ENCODE data around the gene ELMO2. TPM values are rescaled to one million over a fixed set of nuclear protein-coding genes. Genes with fewer than 3 reads are reported as not detected.

ELMO2 gene
- total RNA-seq, 1 donor from 2014 or later: 57.8 TPM

GRCh38 chr20:46339037-46339436 is 67.4 kb downstream of the ELMO2 start:
- no peak for DNase-seq (ENCODE audit: extremely low spot score, unreplicated experiment)
- no peaks in the 10 kb centered on the region for H3K9me3 Mint-ChIP-seq (ENCODE audit: unreplicated experiment)
- H3K4me1 Mint-ChIP-seq (ENCODE audit: unreplicated experiment): peaks cover 2% of the 10 kb centered on the region
- TF ChIP-seq, protein P1, sequence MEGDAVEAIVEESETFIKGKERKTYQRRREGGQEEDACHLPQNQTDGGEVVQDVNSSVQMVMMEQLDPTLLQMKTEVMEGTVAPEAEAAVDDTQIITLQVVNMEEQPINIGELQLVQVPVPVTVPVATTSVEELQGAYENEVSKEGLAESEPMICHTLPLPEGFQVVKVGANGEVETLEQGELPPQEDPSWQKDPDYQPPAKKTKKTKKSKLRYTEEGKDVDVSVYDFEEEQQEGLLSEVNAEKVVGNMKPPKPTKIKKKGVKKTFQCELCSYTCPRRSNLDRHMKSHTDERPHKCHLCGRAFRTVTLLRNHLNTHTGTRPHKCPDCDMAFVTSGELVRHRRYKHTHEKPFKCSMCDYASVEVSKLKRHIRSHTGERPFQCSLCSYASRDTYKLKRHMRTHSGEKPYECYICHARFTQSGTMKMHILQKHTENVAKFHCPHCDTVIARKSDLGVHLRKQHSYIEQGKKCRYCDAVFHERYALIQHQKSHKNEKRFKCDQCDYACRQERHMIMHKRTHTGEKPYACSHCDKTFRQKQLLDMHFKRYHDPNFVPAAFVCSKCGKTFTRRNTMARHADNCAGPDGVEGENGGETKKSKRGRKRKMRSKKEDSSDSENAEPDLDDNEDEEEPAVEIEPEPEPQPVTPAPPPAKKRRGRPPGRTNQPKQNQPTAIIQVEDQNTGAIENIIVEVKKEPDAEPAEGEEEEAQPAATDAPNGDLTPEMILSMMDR (IDR thresholded peaks at IDR 0.05): no peak
- no peak overlapping the region for H3K4me3 Mint-ChIP-seq (ENCODE audit: unreplicated experiment)
- H3K36me3 Mint-ChIP-seq (ENCODE audit: unreplicated experiment): no peaks in the 10 kb centered on the region
- peaks cover 42% of the 10 kb centered on the region for H3K27me3 Mint-ChIP-seq (ENCODE audit: unreplicated experiment)
- no peak overlapping the region for H3K27ac Mint-ChIP-seq (ENCODE audit: unreplicated experiment)

GRCh38 chr20:46336735-46337134 is 69.7 kb downstream of the ELMO2 start:
- H3K27ac Mint-ChIP-seq (ENCODE audit: unreplicated experiment): no peak overlapping the region
- no peaks in the 10 kb centered on the region for H3K9me3 Mint-ChIP-seq (ENCODE audit: unreplicated experiment)
- no peak for DNase-seq (ENCODE audit: extremely low spot score, unreplicated experiment)
- peaks cover 38% of the 10 kb centered on the region for H3K27me3 Mint-ChIP-seq (ENCODE audit: unreplicated experiment)
- TF ChIP-seq, protein P1 (IDR thresholded peaks at IDR 0.05): no peak
- H3K4me3 Mint-ChIP-seq (ENCODE audit: unreplicated experiment): no peak overlapping the region
- H3K4me1 Mint-ChIP-seq (ENCODE audit: unreplicated experiment): no peaks in the 10 kb centered on the region
- H3K36me3 Mint-ChIP-seq (ENCODE audit: unreplicated experiment): no peaks in the 10 kb centered on the region

DNA sequence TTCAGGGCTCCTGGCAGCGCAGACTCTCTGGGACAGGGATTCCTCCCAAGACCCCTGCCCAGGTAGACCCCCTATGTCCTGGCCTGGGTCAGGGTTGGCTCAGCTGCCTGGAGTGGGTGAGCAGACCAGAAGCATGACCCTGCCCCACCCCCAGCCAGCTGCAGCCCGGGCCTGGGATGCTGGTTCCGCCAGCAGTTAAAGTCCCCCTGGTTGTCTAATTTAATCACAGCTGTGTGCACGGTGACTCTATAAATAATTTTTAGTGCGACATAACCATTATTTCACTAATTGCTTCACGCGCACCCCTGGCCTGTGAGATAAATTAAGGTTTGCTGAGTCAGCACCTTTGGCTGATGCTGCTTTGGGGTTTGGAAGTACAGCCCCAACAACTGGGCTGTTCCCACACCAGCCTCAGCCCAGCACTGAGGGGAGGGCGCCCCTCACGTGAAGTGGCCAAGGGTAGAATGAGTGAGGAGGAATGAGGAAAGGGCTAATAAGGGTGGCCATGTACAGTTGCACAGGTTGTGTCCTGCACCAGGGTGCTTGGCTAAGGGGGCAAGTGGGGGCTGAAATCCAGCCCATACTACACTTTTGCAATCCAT is 72.0 kb downstream of the ELMO2 start:
- H3K9me3 Mint-ChIP-seq (ENCODE audit: unreplicated experiment): no peaks in the 10 kb centered on the region
- no peak overlapping the region for H3K27ac Mint-ChIP-seq (ENCODE audit: unreplicated experiment)
- TF ChIP-seq, protein P1 (IDR thresholded peaks at IDR 0.05): no peak
- no peak overlapping the region for H3K4me3 Mint-ChIP-seq (ENCODE audit: unreplicated experiment)
- H3K27me3 Mint-ChIP-seq (ENCODE audit: unreplicated experiment): peaks cover 30% of the 10 kb centered on the region
- no peaks in the 10 kb centered on the region for H3K36me3 Mint-ChIP-seq (ENCODE audit: unreplicated experiment)
- no peak for DNase-seq (ENCODE audit: extremely low spot score, unreplicated experiment)
- no peaks in the 10 kb centered on the region for H3K4me1 Mint-ChIP-seq (ENCODE audit: unreplicated experiment)

DNA sequence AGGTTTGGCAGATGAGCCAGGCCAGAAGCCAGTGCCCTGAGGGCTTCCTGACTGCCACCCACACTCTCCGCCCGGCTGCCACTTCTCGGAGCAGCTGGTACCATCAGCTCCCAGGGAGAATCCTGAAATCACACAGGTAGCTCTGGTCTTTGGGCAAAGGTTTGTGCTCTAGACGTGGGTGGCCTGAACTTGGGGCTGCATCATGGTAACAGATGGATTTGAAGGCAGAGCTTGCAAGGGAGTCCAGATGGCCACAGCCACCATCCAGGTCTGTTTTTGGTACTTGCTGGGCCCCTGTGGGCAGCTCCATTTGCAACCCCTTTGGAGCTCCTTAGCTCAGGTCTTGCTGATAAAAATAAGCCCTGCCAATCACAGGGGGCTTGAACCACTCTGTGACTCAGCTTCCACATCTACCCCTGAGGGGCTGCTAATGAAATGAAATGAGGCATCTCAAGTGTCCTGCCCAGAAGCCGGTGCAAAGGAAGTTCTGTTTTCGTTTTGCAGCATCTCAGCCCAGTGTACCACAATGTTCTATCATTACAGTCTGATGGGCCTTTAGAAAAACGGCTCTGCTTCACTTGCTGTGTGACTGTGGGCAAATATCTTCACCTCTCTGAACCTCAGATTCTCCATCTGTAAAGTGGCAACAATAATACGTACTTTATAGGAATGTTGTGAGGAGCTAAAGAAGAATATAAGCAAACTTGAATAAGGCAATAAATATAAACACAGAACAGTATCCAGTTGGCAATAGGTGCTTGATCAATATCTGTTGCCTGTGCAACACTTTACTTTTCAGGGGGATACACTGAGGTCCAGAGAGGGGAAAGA is 73.0 kb downstream of the ELMO2 start:
- Mint-ChIP-seq H3K27me3 (ENCODE audit: unreplicated experiment) (peaks cover 21% of the 10 kb centered on the region), H3K36me3 (ENCODE audit: unreplicated experiment) (no peaks in the 10 kb centered on the region), H3K27ac (ENCODE audit: unreplicated experiment) (no peak overlapping the region), H3K4me1 (ENCODE audit: unreplicated experiment) (no peaks in the 10 kb centered on the region), H3K4me3 (ENCODE audit: unreplicated experiment) (no peak overlapping the region), H3K9me3 (ENCODE audit: unreplicated experiment) (no peaks in the 10 kb centered on the region)
- no peak for DNase-seq (ENCODE audit: extremely low spot score, unreplicated experiment)
- TF ChIP-seq, protein P1 (IDR thresholded peaks at IDR 0.05): no peak

GRCh38 chr20:46332373-46333160 is 73.8 kb downstream of the ELMO2 start:
- Mint-ChIP-seq H3K4me1 (ENCODE audit: unreplicated experiment) (no peaks in the 10 kb centered on the region), H3K4me3 (ENCODE audit: unreplicated experiment) (no peak overlapping the region), H3K27ac (ENCODE audit: unreplicated experiment) (no peak overlapping the region), H3K27me3 (ENCODE audit: unreplicated experiment) (peaks cover 21% of the 10 kb centered on the region), H3K36me3 (ENCODE audit: unreplicated experiment) (no peaks in the 10 kb centered on the region), H3K9me3 (ENCODE audit: unreplicated experiment) (no peaks in the 10 kb centered on the region)
- TF ChIP-seq, protein P1 (IDR thresholded peaks at IDR 0.05): no peak
- DNase-seq (ENCODE audit: extremely low spot score, unreplicated experiment): no peak

Measured in osteocyte (in vitro differentiated cells).